ENCODE measurements around the gene TUBG2. TPM values are rescaled to one million over a fixed set of nuclear protein-coding genes. Genes with fewer than 3 reads are reported as not detected.

TUBG2 gene
- total RNA-seq, 1 donor from 2014 or later, result 9.4 TPM

- CTCF ChIA-PET, result interaction anchor here (0.6 to 0.9 kb wide), 2 partner anchors 16 to 27 kb away, joined by 3 to 4 read pairs; no protein-coding TSS in a partner anchor
- DNase-seq (no peak), ATAC-seq (ENCODE audit: low read depth) (peak; percentile 28)
- intact Hi-C loops (cut with micrococcal nuclease), result loop anchor here (2.0 kb wide), 1 partner anchor 128 kb away; no protein-coding TSS in a partner anchor
- POLR2A ChIA-PET, result interaction anchor here (0.6 to 2.2 kb wide), 9 partner anchors 27 to 934 kb away, joined by 3 to 11 read pairs (median 6); partner anchors contain the start of genes PLEKHH3, PSMC3IP, TUBG1 and VPS25
- H3K4me3 Mint-ChIP-seq, result peak overlapping the region; percentile 39
- H3K36me3 Mint-ChIP-seq (ENCODE audit: low read depth), result peaks cover 80% of the 10 kb centered on the region
- H3K27me3 Mint-ChIP-seq, result no peaks in the 10 kb centered on the region
- peak overlapping the region; percentile 94 for H3K27ac Mint-ChIP-seq
- no peaks in the 10 kb centered on the region for H3K9me3 Mint-ChIP-seq
- peaks cover 61% of the 10 kb centered on the region for H3K4me1 Mint-ChIP-seq
- TF ChIP-seq, protein P1, sequence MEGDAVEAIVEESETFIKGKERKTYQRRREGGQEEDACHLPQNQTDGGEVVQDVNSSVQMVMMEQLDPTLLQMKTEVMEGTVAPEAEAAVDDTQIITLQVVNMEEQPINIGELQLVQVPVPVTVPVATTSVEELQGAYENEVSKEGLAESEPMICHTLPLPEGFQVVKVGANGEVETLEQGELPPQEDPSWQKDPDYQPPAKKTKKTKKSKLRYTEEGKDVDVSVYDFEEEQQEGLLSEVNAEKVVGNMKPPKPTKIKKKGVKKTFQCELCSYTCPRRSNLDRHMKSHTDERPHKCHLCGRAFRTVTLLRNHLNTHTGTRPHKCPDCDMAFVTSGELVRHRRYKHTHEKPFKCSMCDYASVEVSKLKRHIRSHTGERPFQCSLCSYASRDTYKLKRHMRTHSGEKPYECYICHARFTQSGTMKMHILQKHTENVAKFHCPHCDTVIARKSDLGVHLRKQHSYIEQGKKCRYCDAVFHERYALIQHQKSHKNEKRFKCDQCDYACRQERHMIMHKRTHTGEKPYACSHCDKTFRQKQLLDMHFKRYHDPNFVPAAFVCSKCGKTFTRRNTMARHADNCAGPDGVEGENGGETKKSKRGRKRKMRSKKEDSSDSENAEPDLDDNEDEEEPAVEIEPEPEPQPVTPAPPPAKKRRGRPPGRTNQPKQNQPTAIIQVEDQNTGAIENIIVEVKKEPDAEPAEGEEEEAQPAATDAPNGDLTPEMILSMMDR (IDR thresholded peaks at IDR 0.05), result no peak
These were observed 47.6 kb downstream of the TUBG2 start for GRCh38 chr17:42706732-42707131.

DNA sequence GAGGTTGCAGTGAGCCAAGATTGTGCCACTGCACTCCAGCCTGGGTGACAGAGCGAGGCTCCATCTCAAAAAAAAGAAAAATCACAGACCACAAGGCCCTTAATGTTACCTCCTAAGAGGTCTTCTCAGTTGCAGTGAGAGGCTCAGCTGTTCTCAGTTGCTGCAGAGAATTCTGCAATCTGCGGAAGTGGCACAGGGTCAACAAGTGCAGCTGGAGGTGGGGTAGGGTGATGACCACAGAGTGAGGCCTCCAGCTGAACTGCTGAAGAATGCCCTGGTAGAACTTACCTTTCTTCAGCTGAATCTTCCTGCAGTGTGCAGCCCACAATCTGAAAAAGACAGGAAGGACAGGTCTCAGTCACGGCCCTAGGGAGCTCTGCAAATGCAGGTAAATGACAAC, 49.5 kb downstream of the TUBG2 start:
- H3K4me1 Mint-ChIP-seq, result peaks cover 45% of the 10 kb centered on the region
- H3K27ac Mint-ChIP-seq, result no peak overlapping the region
- CTCF ChIA-PET, result interaction anchor here (0.8 to 1.5 kb wide), 3 partner anchors 55 to 130 kb away, joined by 3 to 5 read pairs (median 3); no protein-coding TSS in a partner anchor
- TF ChIP-seq, protein P1 (IDR thresholded peaks at IDR 0.05), result no peak
- POLR2A ChIA-PET, result interaction anchor here (0.6 kb wide), 1 partner anchor 68 kb away, joined by 6 read pairs; no protein-coding TSS in a partner anchor
- H3K4me3 Mint-ChIP-seq, result no peak overlapping the region
- H3K36me3 Mint-ChIP-seq (ENCODE audit: low read depth), result peaks cover 83% of the 10 kb centered on the region
- no peaks in the 10 kb centered on the region for H3K27me3 Mint-ChIP-seq
- intact Hi-C loops (cut with micrococcal nuclease), result no loop called here
- DNase-seq, result no peak
- no peak for ATAC-seq (ENCODE audit: low read depth)
- no peaks in the 10 kb centered on the region for H3K9me3 Mint-ChIP-seq

DNA sequence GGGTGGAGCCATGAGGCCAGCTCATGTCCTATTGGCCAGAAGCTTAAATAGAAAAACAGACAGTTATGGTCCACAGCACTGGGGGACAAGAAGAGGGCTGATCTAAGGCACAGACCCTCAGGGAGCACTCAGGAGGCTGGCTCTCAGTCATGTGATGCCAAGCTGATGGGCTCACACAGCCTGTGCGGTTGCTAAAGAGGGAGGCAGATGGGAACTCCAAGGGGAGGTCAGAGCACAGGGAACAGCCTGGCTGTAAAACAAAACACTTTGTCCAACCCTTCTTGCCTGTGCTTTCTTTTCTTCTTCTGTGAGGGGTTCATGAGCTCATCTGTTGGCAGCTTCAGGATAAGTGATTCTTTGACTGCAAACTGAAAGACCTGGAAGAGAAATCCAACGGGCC, 50.5 kb downstream of the TUBG2 start:
- CTCF ChIA-PET, result interaction anchor here (1.0 to 1.5 kb wide), 2 partner anchors 34 to 131 kb away, joined by 3 to 5 read pairs; no protein-coding TSS in a partner anchor
- intact Hi-C loops (cut with micrococcal nuclease), result no loop called here
- TF ChIP-seq, protein P1 (IDR thresholded peaks at IDR 0.05), result no peak
- ATAC-seq (ENCODE audit: low read depth), result no peak
- Mint-ChIP-seq H3K4me3 (no peak overlapping the region), H3K4me1 (peaks cover 36% of the 10 kb centered on the region), H3K27me3 (no peaks in the 10 kb centered on the region), H3K9me3 (no peaks in the 10 kb centered on the region), H3K27ac (no peak overlapping the region), H3K36me3 (ENCODE audit: low read depth) (peaks cover 84% of the 10 kb centered on the region)
- DNase-seq, result no peak
- POLR2A ChIA-PET, result interaction anchor here (1.0 kb wide), 1 partner anchor 63 kb away, joined by 3 read pairs; the partner anchor contains the start of gene VPS25

Other genes with a start within 250 kb of the TUBG2 start
- gene CAVIN1, start 236.0 kb upstream of the TUBG2 start, total RNA-seq, result 0.10 and 0.20 TPM in 2 replicates
- gene ATP6V0A1, start 200.4 kb upstream of the TUBG2 start, total RNA-seq, result 71.5 and 75.6 TPM in 2 replicates
- 27.8 and 33.9 TPM in 2 replicates for gene NAGLU, start 123.0 kb upstream of the TUBG2 start, total RNA-seq
- 0.86 and 1.2 TPM in 2 replicates for gene HSD17B1, start 106.4 kb upstream of the TUBG2 start, total RNA-seq
- gene COASY, start 97.1 kb upstream of the TUBG2 start, total RNA-seq, result 82.4 and 94.9 TPM in 2 replicates
- 53.4 and 59.7 TPM in 2 replicates for gene MLX, start 92.2 kb upstream of the TUBG2 start, total RNA-seq
- 9.0 and 10.8 TPM in 2 replicates for gene PSMC3IP, start 81.6 kb upstream of the TUBG2 start, total RNA-seq
- 60.0 and 63.5 TPM in 2 replicates for gene RETREG3, start 49.9 kb upstream of the TUBG2 start, total RNA-seq
- gene TUBG1, start 49.6 kb upstream of the TUBG2 start, total RNA-seq, result 25.0 and 26.8 TPM in 2 replicates
- 0.80 and 1.4 TPM in 2 replicates for gene PLEKHH3, start 17.7 kb downstream of the TUBG2 start, total RNA-seq
- 1.2 and 1.4 TPM in 2 replicates for gene CCR10, start 22.6 kb downstream of the TUBG2 start, total RNA-seq
- 16.4 and 21.3 TPM in 2 replicates for gene CNTNAP1, start 23.2 kb downstream of the TUBG2 start, total RNA-seq
- 74.7 and 81.6 TPM in 2 replicates for gene EZH1, start 85.8 kb downstream of the TUBG2 start, total RNA-seq
- not detected in 2 replicates for gene RAMP2, start 101.9 kb downstream of the TUBG2 start, total RNA-seq
- gene VPS25, start 114.2 kb downstream of the TUBG2 start, total RNA-seq, result 49.7 and 49.8 TPM in 2 replicates
- gene WNK4, start 121.3 kb downstream of the TUBG2 start, total RNA-seq, result 0.10 and 0.29 TPM in 2 replicates
- 41.4 and 48.0 TPM in 2 replicates for gene COA3, start 139.4 kb downstream of the TUBG2 start, total RNA-seq
- not detected in 2 replicates for gene CNTD1, start 139.6 kb downstream of the TUBG2 start, total RNA-seq
- gene BECN1, start 165.0 kb downstream of the TUBG2 start, total RNA-seq, result 113 and 118 TPM in 2 replicates
- gene PSME3, start 174.1 kb downstream of the TUBG2 start, total RNA-seq, result 136 and 141 TPM in 2 replicates
- gene AOC2, start 185.3 kb downstream of the TUBG2 start, total RNA-seq, result 2.0 and 3.9 TPM in 2 replicates
- gene AOC3, start 191.9 kb downstream of the TUBG2 start, total RNA-seq, result 0.64 and 1.4 TPM in 2 replicates
- gene G6PC1, start 241.5 kb downstream of the TUBG2 start, total RNA-seq, result not detected in 2 replicates

Data from activated B cell treated with CpG ODN at 0.5 μM for 24 hours (primary cell).